ENCODE data around the gene GUSB. TPM values are rescaled to one million over a fixed set of nuclear protein-coding genes. Genes with fewer than 3 reads are reported as not detected.

GUSB gene
- total RNA-seq, 1 donor from 2014 or later: 75.1 TPM

DNA sequence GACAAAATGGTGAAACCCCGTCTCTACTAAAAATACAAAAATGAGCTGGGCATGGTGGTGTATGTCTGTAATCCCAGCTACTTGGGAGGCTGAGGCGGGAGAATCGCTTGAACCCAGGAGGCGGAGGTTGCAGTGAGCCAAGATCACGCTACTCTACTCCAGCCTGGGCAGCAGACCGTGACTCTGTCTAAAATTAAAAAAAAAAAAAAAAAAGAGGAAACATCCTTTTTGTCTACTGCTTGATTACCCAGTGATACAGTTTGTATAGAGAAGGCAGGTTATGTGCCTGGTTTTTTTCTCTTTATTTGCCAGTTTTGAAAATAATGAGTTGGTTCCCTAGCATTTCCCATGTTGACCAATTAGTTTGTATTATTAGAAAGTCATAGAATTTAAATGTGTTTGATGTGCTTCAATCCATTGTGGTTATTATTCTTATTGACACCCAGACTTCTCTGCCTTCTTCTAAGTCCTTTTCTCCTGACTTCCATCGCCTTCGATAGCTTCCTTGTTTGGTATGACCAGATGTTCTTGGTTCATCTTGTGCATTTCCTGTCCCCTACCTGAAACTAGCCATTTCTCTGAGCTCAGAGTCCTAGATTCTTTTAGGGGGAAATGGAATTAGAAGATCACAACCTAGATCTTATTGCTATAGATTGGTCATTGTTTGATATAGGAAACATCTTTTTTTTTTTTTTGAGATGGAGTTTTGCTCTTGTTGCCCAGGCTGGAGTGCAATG, 65.9 kb downstream of the GUSB start:
- no peaks in the 10 kb centered on the region for H3K27me3 ChIP-seq
- H3K4me1 ChIP-seq: peaks cover 5% of the 10 kb centered on the region
- H3K9me3 ChIP-seq: no peaks in the 10 kb centered on the region
- TF ChIP-seq, protein P1, sequence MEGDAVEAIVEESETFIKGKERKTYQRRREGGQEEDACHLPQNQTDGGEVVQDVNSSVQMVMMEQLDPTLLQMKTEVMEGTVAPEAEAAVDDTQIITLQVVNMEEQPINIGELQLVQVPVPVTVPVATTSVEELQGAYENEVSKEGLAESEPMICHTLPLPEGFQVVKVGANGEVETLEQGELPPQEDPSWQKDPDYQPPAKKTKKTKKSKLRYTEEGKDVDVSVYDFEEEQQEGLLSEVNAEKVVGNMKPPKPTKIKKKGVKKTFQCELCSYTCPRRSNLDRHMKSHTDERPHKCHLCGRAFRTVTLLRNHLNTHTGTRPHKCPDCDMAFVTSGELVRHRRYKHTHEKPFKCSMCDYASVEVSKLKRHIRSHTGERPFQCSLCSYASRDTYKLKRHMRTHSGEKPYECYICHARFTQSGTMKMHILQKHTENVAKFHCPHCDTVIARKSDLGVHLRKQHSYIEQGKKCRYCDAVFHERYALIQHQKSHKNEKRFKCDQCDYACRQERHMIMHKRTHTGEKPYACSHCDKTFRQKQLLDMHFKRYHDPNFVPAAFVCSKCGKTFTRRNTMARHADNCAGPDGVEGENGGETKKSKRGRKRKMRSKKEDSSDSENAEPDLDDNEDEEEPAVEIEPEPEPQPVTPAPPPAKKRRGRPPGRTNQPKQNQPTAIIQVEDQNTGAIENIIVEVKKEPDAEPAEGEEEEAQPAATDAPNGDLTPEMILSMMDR (IDR thresholded peaks at IDR 0.05): no peak
- no peak overlapping the region for H3K27ac ChIP-seq
- no peak for ATAC-seq
- no peaks in the 10 kb centered on the region for H3K36me3 ChIP-seq
- intact Hi-C loops (cut with DNase I): no loop called here
- H3K4me3 ChIP-seq: no peak overlapping the region
- DNase-seq: no peak

DNA sequence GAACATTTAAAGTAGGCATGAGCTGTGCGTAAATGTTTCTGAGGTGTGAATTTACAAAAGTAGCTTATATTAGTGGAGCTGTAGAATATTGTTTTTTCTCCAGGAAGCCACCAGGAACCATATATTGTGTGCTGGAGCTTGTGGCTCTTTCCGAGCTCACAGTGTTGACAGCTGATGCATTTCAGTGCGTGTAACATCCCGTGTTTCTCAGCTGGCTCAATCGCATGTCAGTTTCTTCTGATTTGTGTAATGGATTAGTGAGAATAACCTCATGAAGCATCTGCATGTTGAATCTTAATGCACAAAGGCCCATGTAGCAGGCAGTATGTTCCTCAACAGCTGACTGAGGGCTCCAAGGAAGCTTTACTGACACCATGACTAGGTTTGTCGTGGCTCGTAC, 69.8 kb downstream of the GUSB start:
- Histone ChIP-seq H3K4me3 (no peak overlapping the region), H3K36me3 (no peaks in the 10 kb centered on the region), H3K4me1 (peaks cover 25% of the 10 kb centered on the region), H3K27me3 (no peaks in the 10 kb centered on the region), H3K27ac (no peak overlapping the region), H3K9me3 (no peaks in the 10 kb centered on the region)
- intact Hi-C loops (cut with DNase I): no loop called here
- ATAC-seq (no peak), DNase-seq (no peak)
- TF ChIP-seq, protein P1 (IDR thresholded peaks at IDR 0.05): no peak

Other genes with a start within 250 kb of the GUSB start
- gene VKORC1L1, start 109.1 kb downstream of the GUSB start, total RNA-seq: 45.2 TPM
- gene ASL, start 93.6 kb upstream of the GUSB start, total RNA-seq: 54.0 TPM
- 33.1 TPM for gene CRCP, start 132.6 kb upstream of the GUSB start, total RNA-seq
- gene TPST1, start 223.1 kb upstream of the GUSB start, total RNA-seq: 20.1 TPM